ENCODE data around the gene OR6S1.

Gene OR6S1

GRCh38 chr14:20641591-20641990 is at the start of gene OR6S1:
OR6S1 (minus strand) TSS chr14:20641691; CDS start chr14:20641691, 0 bp downstream.
- FAIRE-seq (no peak), DNase-seq (ENCODE audit: extremely low spot score, insufficient read length, low read depth) (no peak)

GRCh38 chr14:20690848-20691640 is 49.6 kb upstream of the OR6S1 start:
- DNase-seq (ENCODE audit: extremely low spot score, insufficient read length, low read depth) (no peak), FAIRE-seq (peak; percentile 90)

DNA sequence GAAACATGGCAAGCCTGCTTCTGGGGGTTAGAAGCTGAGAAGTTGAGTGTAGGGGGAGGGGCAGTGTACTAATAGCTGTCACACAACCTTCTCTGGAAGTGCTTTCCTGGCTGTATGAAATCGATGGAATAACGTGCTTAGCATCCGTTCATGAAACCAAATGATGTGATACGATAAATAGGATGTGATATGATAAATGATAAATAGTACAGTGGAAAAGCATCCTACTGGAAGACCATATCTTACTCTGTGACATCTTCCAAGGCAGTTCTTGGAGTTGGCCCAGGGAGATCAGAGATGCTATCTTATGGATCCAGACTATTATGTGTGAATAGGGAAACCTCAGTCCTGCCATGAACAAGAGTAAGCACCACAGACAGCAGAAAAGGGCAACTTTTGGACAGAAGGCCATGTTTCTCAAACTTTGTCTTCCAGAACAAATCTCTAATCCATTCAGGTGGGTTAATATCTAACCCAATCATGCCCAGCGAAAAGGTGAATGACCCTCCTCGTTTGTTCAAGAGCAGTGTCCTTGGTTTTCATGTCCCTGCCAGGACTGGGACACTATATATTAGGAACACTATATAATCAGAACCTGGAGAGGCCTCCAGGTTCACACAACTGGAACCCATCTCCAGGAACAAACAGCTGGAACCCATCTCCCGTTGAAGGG is 46.8 kb upstream of the OR6S1 start, which contains the start of gene ANG:
Gene ANG (plus strand): TSS at position 598 of the 673 bp plus-strand sequence. CDS start 4,801 bp downstream, outside the sequence.
- DNase-seq (ENCODE audit: extremely low spot score, insufficient read length, low read depth) (no peak), FAIRE-seq (no peak)

DNA sequence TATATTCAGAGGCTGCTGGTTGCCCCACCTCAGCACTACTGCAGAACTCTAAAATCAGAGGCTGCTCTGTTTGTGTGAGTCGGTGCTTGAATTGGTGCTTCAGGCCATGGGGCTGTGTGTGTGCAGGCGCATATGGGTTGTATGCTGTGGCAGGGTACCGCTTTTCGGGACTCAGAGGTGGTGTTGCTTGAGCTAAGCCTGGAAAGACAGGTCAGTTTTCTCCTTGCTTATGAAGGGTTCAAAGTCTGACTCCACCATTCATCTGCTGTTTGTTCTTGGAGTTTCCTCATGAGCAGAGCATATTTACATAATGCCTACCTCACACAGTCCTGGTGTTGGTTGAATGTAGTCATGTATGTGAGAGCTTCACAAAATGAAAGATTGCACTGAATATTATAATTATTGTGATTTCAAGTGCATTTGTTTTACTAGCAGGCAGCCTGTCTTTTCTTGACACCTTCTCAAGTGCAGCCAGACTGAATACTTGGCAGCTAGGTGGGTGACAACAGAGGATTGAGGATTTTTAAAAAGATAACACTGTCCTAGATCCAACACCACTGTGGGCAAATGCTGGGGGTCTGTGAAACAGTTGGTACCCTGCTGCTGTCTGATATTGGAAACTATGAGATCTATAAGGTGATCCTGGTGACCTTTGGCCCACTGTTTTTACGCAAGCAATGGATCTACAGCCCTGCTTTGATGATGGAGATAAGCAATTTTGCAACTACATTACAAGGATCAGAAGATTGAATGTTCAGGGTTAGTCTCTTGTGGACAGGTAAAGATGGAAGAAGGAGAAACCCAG is 46.1 kb upstream of the OR6S1 start:
- no peak for DNase-seq (ENCODE audit: extremely low spot score, insufficient read length, low read depth)
- no peak for FAIRE-seq

GRCh38 chr14:20686386-20687143 is 45.1 kb upstream of the OR6S1 start:
- no peak for FAIRE-seq
- no peak for DNase-seq (ENCODE audit: extremely low spot score, insufficient read length, low read depth)

GRCh38 chr14:20684662-20685456 is 43.4 kb upstream of the OR6S1 start:
- DNase-seq (ENCODE audit: extremely low spot score, insufficient read length, low read depth) (no peak), FAIRE-seq (no peak)

GRCh38 chr14:20683891-20684661 is 42.6 kb upstream of the OR6S1 start, which contains the start of gene RNASE4:
RNASE4 (plus strand) TSS chr14:20684560; CDS start chr14:20699372, 14,812 bp downstream.
- FAIRE-seq (peak; percentile 71), DNase-seq (ENCODE audit: extremely low spot score, insufficient read length, low read depth) (no peak)

DNA sequence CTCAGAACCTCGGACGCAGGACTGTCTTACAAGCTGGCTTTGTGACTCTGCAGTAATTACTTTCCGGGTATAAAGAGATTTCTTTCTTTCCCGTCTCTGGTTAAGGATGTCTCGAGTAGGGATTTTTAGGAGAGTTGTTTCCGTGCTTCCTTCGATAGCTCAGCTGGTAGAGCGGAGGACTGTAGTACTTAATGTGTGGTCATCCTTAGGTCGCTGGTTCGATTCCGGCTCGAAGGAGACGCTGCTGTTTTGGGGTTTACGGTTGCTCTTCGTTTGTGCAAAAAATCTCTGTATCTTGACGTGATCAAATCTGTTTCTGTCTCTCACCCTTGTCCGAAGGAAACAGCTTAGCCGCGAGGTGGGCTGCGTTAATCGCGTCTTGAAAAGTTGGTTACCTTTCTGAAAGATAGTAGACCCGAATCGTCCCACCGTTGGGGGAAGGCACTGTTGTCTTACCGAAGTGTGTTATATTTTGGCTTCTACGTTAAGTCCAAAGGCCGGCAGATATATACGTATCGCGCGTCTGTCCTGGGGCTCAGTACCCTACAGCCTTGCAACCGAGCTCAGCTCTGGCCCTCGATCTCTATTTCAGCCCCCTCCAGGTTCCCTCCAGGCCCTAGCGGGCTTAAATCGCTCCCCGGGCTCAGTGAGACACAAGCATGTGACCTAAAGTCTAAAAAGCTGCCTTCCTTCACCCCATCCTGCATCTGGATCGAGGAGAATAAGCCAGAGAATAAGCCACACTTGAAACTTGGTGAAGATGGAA is 41.8 kb upstream of the OR6S1 start:
- FAIRE-seq, result peak; percentile 75
- no peak for DNase-seq (ENCODE audit: extremely low spot score, insufficient read length, low read depth)

- FAIRE-seq, result peak; percentile 78
- DNase-seq (ENCODE audit: extremely low spot score, insufficient read length, low read depth), result no peak
Measured at GRCh38 chr14:20682435-20683124, 41.1 kb upstream of the OR6S1 start.

DNA sequence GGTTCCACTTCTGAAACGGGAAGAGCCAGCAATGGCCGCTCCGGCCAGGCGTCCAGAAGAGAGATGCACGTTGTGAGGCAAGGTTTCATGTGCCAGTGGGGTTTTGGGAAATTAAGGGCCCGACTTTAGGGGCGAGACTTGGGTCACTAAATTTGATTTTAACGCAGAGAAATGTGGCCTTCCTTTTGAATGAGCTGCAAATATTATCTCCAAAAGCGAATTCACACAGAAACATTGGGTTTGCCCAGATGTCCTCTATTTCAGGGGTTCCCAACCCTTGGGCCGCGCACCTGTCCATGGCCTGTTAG is 40.6 kb upstream of the OR6S1 start:
- DNase-seq (ENCODE audit: extremely low spot score, insufficient read length, low read depth), result no peak
- no peak for FAIRE-seq

DNA sequence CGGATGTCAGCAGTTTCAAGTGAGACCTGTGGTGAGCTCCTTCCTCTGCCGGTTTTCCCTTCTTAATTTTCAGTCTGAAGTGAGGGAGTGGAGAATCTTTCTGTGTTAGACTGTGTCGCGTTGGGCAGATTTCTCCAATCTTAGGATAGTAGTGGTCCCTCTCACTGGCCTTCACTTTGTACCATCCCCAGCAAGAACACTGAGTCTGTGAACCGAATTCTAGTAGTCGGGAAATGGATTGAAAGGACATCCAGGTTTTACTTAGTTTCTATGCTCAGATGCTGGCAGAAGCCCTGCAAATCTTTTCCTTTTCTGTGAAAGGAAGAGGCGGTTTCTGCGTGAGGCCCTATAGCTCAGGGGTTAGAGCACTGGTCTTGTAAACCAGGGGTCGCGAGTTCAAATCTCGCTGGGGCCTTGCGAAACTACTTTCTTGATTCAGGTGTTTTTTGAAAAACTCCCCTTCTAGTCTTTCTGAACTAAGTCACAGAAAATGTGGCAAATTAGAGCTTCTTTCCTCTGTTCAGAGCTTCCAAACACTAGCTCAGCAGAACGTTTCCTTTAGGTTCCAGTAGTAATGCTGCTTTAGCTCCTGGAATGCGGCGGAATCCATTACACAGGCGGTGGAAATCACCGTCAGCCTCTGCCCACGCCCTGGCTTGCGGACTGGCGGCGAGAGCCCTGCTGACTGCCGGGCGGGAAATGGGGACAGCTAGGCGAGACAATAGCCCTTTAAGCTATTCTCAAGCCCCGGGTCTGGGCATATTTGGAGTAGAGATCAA is 40.0 kb upstream of the OR6S1 start:
- DNase-seq (ENCODE audit: extremely low spot score, insufficient read length, low read depth) (no peak), FAIRE-seq (peak; percentile 89)

- FAIRE-seq, result no peak
- DNase-seq (ENCODE audit: extremely low spot score, insufficient read length, low read depth), result no peak
Measured at GRCh38 chr14:20680843-20681347, 39.4 kb upstream of the OR6S1 start.

GRCh38 chr14:20680363-20680762 is 38.9 kb upstream of the OR6S1 start:
- DNase-seq (ENCODE audit: extremely low spot score, insufficient read length, low read depth) (no peak), FAIRE-seq (no peak)

DNA sequence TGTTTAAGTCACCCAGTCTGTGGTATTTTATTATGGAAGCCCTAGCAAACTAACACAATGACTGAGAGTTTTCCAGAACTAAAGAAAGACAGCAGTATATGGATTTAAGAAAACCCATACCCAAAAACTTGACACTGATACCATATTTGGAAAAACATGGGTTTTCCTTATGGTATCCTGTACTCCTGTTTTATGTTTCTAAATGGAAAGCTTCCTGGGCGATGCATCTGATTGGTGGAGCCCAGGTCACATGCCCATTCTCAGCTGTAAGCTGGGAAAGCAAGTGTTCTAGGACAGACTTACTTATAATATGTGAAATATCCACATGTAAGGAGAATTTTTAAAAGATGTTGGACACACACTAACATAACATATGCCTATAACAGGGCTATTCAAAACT is 38.4 kb upstream of the OR6S1 start:
- FAIRE-seq (no peak), DNase-seq (ENCODE audit: extremely low spot score, insufficient read length, low read depth) (no peak)

DNA sequence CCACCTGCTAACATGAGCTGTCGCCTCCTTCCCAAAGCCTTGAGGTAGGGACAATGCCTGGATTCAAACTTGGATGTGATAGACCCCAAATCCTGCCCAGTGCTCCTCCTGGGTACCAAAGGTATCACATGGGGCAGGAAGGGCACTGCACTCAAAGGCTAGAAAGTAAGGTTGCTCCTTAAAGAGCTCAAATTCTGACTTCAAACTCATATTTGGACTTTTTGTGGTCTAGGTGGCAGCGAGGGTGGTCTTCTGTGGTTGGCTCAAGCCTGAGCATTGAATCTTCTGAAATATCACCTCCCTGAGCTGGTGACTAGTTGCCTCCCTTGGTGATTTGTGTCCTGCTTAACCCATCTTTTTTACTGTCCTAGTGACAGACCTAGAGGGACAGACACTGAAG is 34.6 kb upstream of the OR6S1 start:
- no peak for FAIRE-seq
- DNase-seq (ENCODE audit: extremely low spot score, insufficient read length, low read depth), result no peak

DNA sequence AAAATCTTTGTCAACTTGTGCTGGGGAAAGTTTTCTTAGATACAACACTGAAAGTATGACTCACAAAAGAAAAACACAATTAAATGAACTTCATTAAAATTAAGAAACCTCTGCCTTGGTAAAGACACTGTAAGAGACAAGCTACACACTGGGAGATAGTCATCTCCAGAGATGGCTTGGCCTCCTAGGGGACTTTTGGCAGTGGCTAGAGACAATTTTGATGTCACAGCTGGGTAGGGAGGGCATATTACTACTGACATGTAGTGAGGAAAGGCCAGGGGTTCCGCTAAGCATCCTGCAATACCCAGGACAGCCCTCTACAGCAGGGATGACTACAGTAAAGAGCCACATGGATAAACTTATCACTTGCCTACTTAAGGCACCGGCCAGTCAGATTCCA is 34.2 kb upstream of the OR6S1 start:
- no peak for FAIRE-seq
- DNase-seq (ENCODE audit: extremely low spot score, insufficient read length, low read depth), result no peak

Data from GM18507 (cell line).